ENCODE data around the gene C4orf50.

- no peak for TF ChIP-seq CTCF (IDR thresholded peaks at IDR 0.05; ENCODE audit: control extremely low read depth in 1 of 3, insufficient read depth in 1 of 3, low read depth in 1 of 3, low read length in 3 of 3)
- TF ChIP-seq POLR2A (IDR thresholded peaks at IDR 0.05; ENCODE audit: control extremely low read depth in 1 of 2, low read depth in 2 of 2, low read length in 2 of 2) = no peak
- TF ChIP-seq TAF1 (IDR thresholded peaks at IDR 0.05; ENCODE audit: low read depth, low read length) = no peak
- no peak for TF ChIP-seq EZH2 (IDR thresholded peaks at IDR 0.05; ENCODE audit: low read depth, low read length, severe bottlenecking)
- TF ChIP-seq BRCA1 (IDR thresholded peaks at IDR 0.05; ENCODE audit: low read depth, low read length) = no peak
- no peak for TF ChIP-seq HDAC2 (IDR thresholded peaks at IDR 0.05; ENCODE audit: borderline replicate concordance in 1 of 2, low read depth in 2 of 2, low read length in 2 of 2)
- TF ChIP-seq ATF3 (IDR thresholded peaks at IDR 0.05; ENCODE audit: insufficient read depth, low read depth, low read length) = no peak
- TF ChIP-seq NANOG (IDR thresholded peaks at IDR 0.05; ENCODE audit: insufficient read depth, low read depth, low read length, poor library complexity, severe bottlenecking) = no peak
- TF ChIP-seq CHD1 (IDR thresholded peaks at IDR 0.05; ENCODE audit: low read depth, low read length) = no peak
- no peak for TF ChIP-seq NRF1 (IDR thresholded peaks at IDR 0.05; ENCODE audit: low read depth, low read length)
- no peak for TF ChIP-seq GABPA (IDR thresholded peaks at IDR 0.05; ENCODE audit: borderline replicate concordance, insufficient read depth, low read length)
- no peak for TF ChIP-seq TCF12 (IDR thresholded peaks at IDR 0.05; ENCODE audit: low read depth, low read length)
- no peak for TF ChIP-seq EGR1 (IDR thresholded peaks at IDR 0.05; ENCODE audit: borderline replicate concordance, low read depth, low read length)
- TF ChIP-seq EP300 (IDR thresholded peaks at IDR 0.05; ENCODE audit: borderline replicate concordance in 1 of 2, low read depth in 2 of 2, low read length in 2 of 2) = no peak
Measured at GRCh38 chr4:6050551-6050950, 32.3 kb upstream of the C4orf50 start.

All from H1 (cell line).